ENCODE measurements around the gene SETD4.

DNA sequence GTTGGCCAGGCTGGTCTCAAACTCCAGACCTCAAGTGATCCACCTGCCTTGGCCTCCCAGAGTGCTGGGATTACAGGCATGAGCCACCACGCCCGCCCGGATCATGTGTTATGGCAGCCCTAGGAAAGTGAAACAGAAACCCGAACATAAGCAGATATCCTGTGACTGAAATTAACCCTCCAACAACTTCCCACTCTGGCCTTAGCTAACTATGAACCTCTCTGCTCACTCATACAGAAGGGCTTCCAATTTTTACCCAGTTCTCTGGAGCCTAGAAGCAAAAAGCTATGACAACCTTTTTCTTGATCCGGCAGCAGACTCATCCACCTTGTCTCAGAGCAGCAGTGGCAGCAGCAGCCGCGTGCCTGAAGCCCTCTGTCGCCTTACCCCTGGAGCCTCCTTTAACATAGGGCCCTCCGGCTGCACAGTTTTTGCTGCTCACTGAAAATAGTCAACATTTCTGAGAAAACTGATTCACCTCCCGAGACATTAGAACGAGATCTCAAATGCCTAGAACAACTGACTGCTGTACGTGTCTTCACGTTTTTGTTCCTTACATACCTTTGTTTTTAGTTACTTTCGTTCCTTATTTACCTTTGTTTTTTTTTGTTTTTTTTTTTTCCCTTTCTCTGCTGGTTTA lies 18.8 kb upstream of the SETD4 start:
- TF ChIP-seq, protein P1, sequence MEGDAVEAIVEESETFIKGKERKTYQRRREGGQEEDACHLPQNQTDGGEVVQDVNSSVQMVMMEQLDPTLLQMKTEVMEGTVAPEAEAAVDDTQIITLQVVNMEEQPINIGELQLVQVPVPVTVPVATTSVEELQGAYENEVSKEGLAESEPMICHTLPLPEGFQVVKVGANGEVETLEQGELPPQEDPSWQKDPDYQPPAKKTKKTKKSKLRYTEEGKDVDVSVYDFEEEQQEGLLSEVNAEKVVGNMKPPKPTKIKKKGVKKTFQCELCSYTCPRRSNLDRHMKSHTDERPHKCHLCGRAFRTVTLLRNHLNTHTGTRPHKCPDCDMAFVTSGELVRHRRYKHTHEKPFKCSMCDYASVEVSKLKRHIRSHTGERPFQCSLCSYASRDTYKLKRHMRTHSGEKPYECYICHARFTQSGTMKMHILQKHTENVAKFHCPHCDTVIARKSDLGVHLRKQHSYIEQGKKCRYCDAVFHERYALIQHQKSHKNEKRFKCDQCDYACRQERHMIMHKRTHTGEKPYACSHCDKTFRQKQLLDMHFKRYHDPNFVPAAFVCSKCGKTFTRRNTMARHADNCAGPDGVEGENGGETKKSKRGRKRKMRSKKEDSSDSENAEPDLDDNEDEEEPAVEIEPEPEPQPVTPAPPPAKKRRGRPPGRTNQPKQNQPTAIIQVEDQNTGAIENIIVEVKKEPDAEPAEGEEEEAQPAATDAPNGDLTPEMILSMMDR (IDR thresholded peaks at IDR 0.05; ENCODE audit: borderline replicate concordance, extremely low read depth, low read length, poor library complexity, severe bottlenecking), result no peak
- no peak for TF ChIP-seq EZH2 (IDR thresholded peaks at IDR 0.05; ENCODE audit: borderline replicate concordance, low read depth, low read length, severe bottlenecking)

Measured in DND-41 (cell line).